IPS-20b (cell line): Measurements from ENCODE around the gene YBX1.

Source experiments
- H3K27ac ChIP-seq: one replicate; pipeline ENCODE4 v1.5.1; 2013; ENCODE audit warnings: low read length
- H3K27me3 ChIP-seq: 2 replicates; pipeline ENCODE4 v1.6.1; 2013; ENCODE audit warnings: mild to moderate bottlenecking, low read length, inconsistent platforms; ENCODE audit not compliant: insufficient read depth
- H3K36me3 ChIP-seq: 2 replicates; pipeline ENCODE4 v1.6.1; 2013; ENCODE audit warnings: low read depth, mild to moderate bottlenecking, inconsistent platforms, low read length, moderate library complexity; ENCODE audit not compliant: insufficient read depth
- H3K4me1 ChIP-seq: 2 replicates; pipeline ENCODE4 v1.6.1; 2013; ENCODE audit warnings: mild to moderate bottlenecking, control low read depth, inconsistent platforms, low read length, moderate library complexity; ENCODE audit not compliant: insufficient read depth
- H3K4me3 ChIP-seq: 2 replicates; pipeline ENCODE4 v1.5.1; 2013; ENCODE audit warnings: mild to moderate bottlenecking, low read length, inconsistent platforms
- H3K9ac ChIP-seq: 2 replicates; pipeline ENCODE4 v1.6.1; 2013; ENCODE audit warnings: low read depth, mild to moderate bottlenecking, inconsistent platforms, low read length, moderate library complexity
- H3K9me3 ChIP-seq: 2 replicates; pipeline ENCODE4 v1.6.1; 2013; ENCODE audit warnings: mild to moderate bottlenecking, low read depth, low read length, inconsistent platforms; ENCODE audit not compliant: insufficient read depth

Gene YBX1

GRCh38 chr1:42736571-42737200 lies 54.5 kb downstream of the YBX1 start:
- no peaks in the 10 kb centered on the region for H3K36me3 ChIP-seq
- no peak overlapping the region for H3K27ac ChIP-seq
- H3K27me3 ChIP-seq, result no peaks in the 10 kb centered on the region
- no peak overlapping the region for H3K4me3 ChIP-seq
- H3K9ac ChIP-seq, result no peak overlapping the region
- no peaks in the 10 kb centered on the region for H3K9me3 ChIP-seq
- H3K4me1 ChIP-seq, result peaks cover 17% of the 10 kb centered on the region; the same call in 1 of the 2 replicates

GRCh38 chr1:42737257-42737656 lies 55.0 kb downstream of the YBX1 start:
- Histone ChIP-seq H3K27me3 (no peaks in the 10 kb centered on the region), H3K4me3 (no peak overlapping the region), H3K4me1 (peaks cover 17% of the 10 kb centered on the region; the same call in 1 of the 2 replicates), H3K9me3 (no peaks in the 10 kb centered on the region), H3K9ac (no peak overlapping the region), H3K27ac (no peak overlapping the region), H3K36me3 (no peaks in the 10 kb centered on the region)

DNA sequence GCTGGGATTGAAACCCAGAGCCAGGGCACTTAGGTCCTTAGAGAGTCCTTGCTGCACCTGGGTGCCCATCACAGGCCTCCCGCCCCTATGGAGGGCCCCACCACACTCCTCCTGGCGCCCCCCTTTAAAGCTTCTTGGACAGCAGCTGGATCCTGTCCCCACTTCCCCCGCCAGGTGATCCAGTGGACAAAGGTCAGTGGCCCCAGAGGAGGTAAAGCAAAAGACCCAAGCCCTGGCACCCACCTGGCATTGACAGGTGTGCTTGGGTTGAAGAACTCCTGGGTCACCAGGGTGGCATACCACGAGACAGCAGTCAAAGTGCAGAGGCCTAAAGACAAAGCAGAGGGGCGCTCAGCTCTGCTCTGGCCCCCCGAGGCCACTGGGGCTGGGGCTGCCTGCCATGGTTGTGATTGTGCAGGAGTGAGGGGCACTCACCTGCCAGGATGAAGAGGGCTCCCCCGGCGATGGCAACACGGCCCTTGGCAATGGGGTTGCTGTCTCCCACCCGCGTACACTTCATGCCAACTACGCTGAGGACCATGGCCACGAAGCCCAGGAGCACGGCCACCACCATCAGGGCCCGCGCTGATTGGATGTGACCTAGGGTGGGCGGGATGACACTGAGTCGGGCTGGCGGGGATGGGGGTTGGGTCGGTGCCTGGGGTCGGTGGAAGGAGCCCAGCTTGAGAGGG lies 55.9 kb downstream of the YBX1 start:
- H3K4me1 ChIP-seq, result peaks cover 17% of the 10 kb centered on the region; the same call in 1 of the 2 replicates
- no peak overlapping the region for H3K27ac ChIP-seq
- no peaks in the 10 kb centered on the region for H3K9me3 ChIP-seq
- no peaks in the 10 kb centered on the region for H3K36me3 ChIP-seq
- no peak overlapping the region for H3K4me3 ChIP-seq
- no peak overlapping the region for H3K9ac ChIP-seq
- no peaks in the 10 kb centered on the region for H3K27me3 ChIP-seq

GRCh38 chr1:42738678-42739226 lies 56.5 kb downstream of the YBX1 start:
- Histone ChIP-seq H3K27me3 (no peaks in the 10 kb centered on the region), H3K9ac (no peak overlapping the region), H3K9me3 (no peaks in the 10 kb centered on the region), H3K4me3 (no peak overlapping the region), H3K27ac (no peak overlapping the region), H3K4me1 (peaks cover 17% of the 10 kb centered on the region; the same call in 1 of the 2 replicates), H3K36me3 (no peaks in the 10 kb centered on the region)

DNA sequence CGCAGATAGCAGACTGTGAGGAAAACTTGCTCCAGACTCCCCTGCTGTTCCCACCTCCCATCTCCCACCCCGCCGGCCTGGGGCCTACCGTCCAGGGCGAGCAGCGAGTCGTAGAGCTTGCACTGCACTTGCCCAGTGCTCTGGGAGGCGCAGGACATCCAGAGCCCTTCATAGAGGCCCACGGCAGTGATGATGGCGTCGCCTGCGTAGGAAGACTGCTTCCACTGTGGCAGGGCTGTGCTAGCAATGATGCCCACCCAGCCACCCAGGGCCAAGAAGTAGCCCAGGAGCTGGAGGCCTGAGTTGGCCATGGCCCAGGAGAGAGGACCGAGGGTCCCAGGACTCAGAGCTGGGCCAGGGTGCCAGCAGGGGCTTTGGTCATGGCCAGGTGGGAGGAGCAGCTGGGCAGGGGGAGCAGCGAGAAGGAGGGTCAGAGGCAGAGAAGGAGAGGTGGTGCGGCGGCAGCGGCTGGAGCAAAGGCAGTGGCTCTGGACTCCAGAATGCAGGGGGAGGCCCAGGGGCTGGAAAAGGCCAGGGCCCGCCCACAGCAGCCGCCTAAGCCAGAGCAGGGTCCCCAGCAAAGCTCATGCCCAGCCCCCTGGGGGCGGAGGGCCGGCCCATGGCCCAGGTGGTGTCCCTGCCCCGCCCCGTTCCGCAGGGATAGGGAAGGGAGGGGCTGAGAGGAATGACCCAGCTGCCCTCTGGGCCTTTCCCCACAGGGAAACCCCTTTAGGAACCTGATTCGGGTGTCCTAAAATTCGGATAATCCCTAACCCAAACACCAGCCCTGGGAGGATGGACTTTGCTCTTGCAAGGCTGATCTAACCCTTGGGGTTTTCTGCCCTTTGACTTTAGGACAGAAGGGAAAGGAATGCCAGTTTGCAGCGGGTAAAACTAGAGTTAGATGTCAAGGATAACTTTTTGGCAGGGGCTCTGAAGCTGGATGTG lies 57.8 kb downstream of the YBX1 start, which contains the start of gene CLDN19:
Gene CLDN19, minus strand, starts transcription at position 484 of the 948 bp plus-strand sequence. Its CDS starts 173 bp downstream, at position 311.
- Histone ChIP-seq H3K4me3 (peak within 1 kb of the TSS; percentile 65), H3K9ac (peak within 1 kb of the TSS; percentile 57; the same call in 1 of the 2 replicates), H3K36me3 (no peaks in the 10 kb centered on the region), H3K4me1 (peaks cover 17% of the 10 kb centered on the region; the same call in 1 of the 2 replicates), H3K27me3 (no peaks in the 10 kb centered on the region), H3K9me3 (no peaks in the 10 kb centered on the region), H3K27ac (no peak within 1 kb of the TSS)

GRCh38 chr1:42740851-42741580 lies 58.8 kb downstream of the YBX1 start:
- Histone ChIP-seq H3K36me3 (peaks cover 9% of the 10 kb centered on the region), H3K4me3 (peak overlapping the region; percentile 65; the same call in 1 of the 2 replicates), H3K27me3 (no peaks in the 10 kb centered on the region), H3K27ac (no peak overlapping the region), H3K9me3 (no peaks in the 10 kb centered on the region), H3K4me1 (peaks cover 17% of the 10 kb centered on the region; the same call in 1 of the 2 replicates), H3K9ac (peak overlapping the region; percentile 49; the same call in 1 of the 2 replicates)

DNA sequence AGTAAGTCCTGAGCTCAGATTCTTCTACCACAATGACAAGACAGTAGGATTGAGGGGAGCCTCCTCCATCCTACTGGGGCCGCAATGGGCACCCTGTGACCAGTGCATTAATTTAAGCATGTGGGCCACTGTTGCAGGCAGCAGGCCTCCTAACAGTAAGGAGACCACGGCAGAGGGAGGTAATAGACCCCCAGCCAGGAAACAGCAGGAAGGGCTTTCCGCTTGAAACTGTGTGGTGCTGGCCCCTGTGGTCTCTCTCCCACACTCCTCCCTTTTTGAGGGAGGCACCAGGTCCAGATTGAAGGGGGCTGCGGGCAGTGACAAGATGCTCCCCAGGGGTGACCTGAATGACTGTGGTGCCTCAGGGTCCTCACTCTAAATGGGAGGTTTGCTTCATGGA lies 59.5 kb downstream of the YBX1 start:
- H3K4me1 ChIP-seq, result peaks cover 17% of the 10 kb centered on the region; the same call in 1 of the 2 replicates
- H3K9ac ChIP-seq, result no peak overlapping the region
- H3K9me3 ChIP-seq, result no peaks in the 10 kb centered on the region
- peaks cover 16% of the 10 kb centered on the region for H3K36me3 ChIP-seq
- no peak overlapping the region for H3K27ac ChIP-seq
- H3K27me3 ChIP-seq, result no peaks in the 10 kb centered on the region
- no peak overlapping the region for H3K4me3 ChIP-seq

DNA sequence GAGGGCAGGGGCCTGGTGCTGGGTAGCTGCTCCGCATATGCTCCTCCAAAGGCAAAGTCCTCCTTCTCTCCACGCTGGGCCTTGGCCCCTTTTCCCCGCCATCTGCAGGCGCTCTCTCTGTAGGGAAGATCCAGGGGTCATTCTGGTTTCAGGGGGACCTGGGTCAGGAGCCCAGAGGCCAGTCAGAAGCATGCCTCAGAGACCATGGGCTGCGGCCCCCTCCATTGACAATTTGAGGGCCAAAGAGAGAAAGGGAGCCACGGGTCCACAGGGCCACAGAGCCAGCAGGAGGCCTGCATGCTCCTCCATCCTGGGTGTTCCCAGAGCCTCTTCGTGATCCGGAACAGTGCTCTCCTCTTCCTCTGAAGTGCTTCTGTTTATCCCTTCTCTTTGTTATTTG lies 59.9 kb downstream of the YBX1 start:
- no peaks in the 10 kb centered on the region for H3K27me3 ChIP-seq
- H3K36me3 ChIP-seq, result peaks cover 20% of the 10 kb centered on the region
- no peaks in the 10 kb centered on the region for H3K9me3 ChIP-seq
- no peak overlapping the region for H3K27ac ChIP-seq
- peaks cover 17% of the 10 kb centered on the region; the same call in 1 of the 2 replicates for H3K4me1 ChIP-seq
- H3K4me3 ChIP-seq, result no peak overlapping the region
- H3K9ac ChIP-seq, result no peak overlapping the region

DNA sequence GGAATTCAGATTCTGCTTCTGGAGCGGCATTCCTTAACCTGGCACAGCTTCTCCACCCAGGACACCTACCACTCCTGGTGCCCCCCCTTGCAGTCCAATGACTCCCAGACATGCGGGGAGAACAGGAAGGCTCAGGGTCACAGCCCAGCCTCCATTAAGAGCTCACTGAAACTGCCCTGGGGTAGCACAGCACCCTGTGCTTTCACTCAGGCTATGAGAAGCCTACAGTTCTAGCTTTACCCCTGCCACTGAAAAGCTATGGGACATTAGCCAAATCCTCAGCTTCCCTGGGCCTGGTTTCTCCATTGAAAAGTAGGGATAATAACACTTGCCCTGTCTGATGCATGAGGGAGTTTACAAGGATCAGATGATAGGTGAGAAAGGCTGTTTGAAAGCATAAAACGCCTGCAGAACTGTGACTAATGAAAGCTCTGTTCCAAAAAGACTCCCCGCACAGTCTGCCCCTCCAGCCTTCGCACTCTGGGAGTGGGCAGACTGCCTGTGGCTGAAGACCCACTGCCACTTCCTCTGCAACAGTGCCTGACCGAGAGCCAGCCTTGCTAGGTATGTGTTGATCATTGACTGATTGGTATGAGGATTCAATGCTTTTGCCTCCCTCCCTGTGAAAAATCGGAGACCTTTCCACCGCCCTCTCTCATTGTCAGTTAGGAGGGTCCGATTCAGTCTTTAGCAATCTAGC lies 60.5 kb downstream of the YBX1 start:
- Histone ChIP-seq H3K27ac (no peak overlapping the region), H3K9ac (no peak overlapping the region), H3K4me3 (no peak overlapping the region), H3K9me3 (no peaks in the 10 kb centered on the region), H3K4me1 (peaks cover 17% of the 10 kb centered on the region; the same call in 1 of the 2 replicates), H3K27me3 (no peaks in the 10 kb centered on the region), H3K36me3 (peaks cover 26% of the 10 kb centered on the region)

- Histone ChIP-seq H3K36me3 (peaks cover 33% of the 10 kb centered on the region), H3K27me3 (no peaks in the 10 kb centered on the region), H3K9ac (no peak overlapping the region), H3K4me3 (no peak overlapping the region), H3K4me1 (peaks cover 17% of the 10 kb centered on the region; the same call in 1 of the 2 replicates), H3K9me3 (no peaks in the 10 kb centered on the region), H3K27ac (no peak overlapping the region)
Observed at GRCh38 chr1:42743317-42744147, 61.3 kb downstream of the YBX1 start.
